Measurements from ENCODE around the gene RNF215.

The RNF215 gene

GRCh38 chr22:30386960-30387827 is at the start of gene RNF215:
Gene RNF215 (minus strand): TSS chr22:30387411. CDS start chr22:30387313, 98 bp downstream.
- DNase-seq = peak; percentile 81

- DNase-seq = no peak
These were observed 49.0 kb upstream of the RNF215 start for GRCh38 chr22:30436196-30436595.

- peak; percentile 81 for DNase-seq
These were observed 48.5 kb upstream of the RNF215 start for GRCh38 chr22:30435674-30436126.

GRCh38 chr22:30434843-30435242 is 47.6 kb upstream of the RNF215 start:
- no peak for DNase-seq

GRCh38 chr22:30433773-30434172 is 46.6 kb upstream of the RNF215 start:
- no peak for DNase-seq

GRCh38 chr22:30433227-30433626 is 46.0 kb upstream of the RNF215 start:
- no peak for DNase-seq

- DNase-seq = no peak
These were observed 45.3 kb upstream of the RNF215 start for GRCh38 chr22:30432520-30432919.

GRCh38 chr22:30432096-30432495 is 44.9 kb upstream of the RNF215 start:
- DNase-seq = no peak

GRCh38 chr22:30430933-30431332 is 43.7 kb upstream of the RNF215 start:
- no peak for DNase-seq

GRCh38 chr22:30429887-30430286 is 42.7 kb upstream of the RNF215 start:
- no peak for DNase-seq

- DNase-seq = no peak
These were observed 40.7 kb upstream of the RNF215 start for GRCh38 chr22:30427871-30428270.

GRCh38 chr22:30426388-30427353 is 39.5 kb upstream of the RNF215 start:
- peak; percentile 89 for DNase-seq

- DNase-seq = peak; percentile 62
These were observed 38.6 kb upstream of the RNF215 start, which contains the start of gene MTFP1 for GRCh38 chr22:30425616-30426387. Gene MTFP1 (plus strand): TSS chr22:30425768. CDS start chr22:30425880, 112 bp downstream.

- no peak for DNase-seq
These were observed 38.1 kb upstream of the RNF215 start for GRCh38 chr22:30425327-30425615.

- peak; percentile 6 for DNase-seq
These were observed 37.5 kb upstream of the RNF215 start for GRCh38 chr22:30424534-30425326.

GRCh38 chr22:30423959-30424533 is 36.8 kb upstream of the RNF215 start:
- peak; percentile 99 for DNase-seq

GRCh38 chr22:30423301-30423958 is 36.2 kb upstream of the RNF215 start:
- DNase-seq = peak; percentile 48

GRCh38 chr22:30422481-30423300 is 35.5 kb upstream of the RNF215 start:
- peak; percentile 23 for DNase-seq

GRCh38 chr22:30421695-30422480 is 34.7 kb upstream of the RNF215 start:
- no peak for DNase-seq

All from CD4-positive, alpha-beta T cell treated with Interleukin-6 for 4 hours (primary cell).